GM12874 (cell line): ENCODE data around the gene VSTM1.

ENCODE experiments used
- CTCF ChIP-seq: IDR thresholded peaks from 2 replicates; pipeline ENCODE4 v1.5.1; 2011; ENCODE audit warnings: low read depth, mild to moderate bottlenecking, control low read depth, low read length, moderate library complexity; ENCODE audit not compliant: insufficient read depth

Gene VSTM1

GRCh38 chr19:54102421-54103169 is 38.9 kb upstream of the VSTM1 start, which contains the start of gene NDUFA3:
TSS of gene NDUFA3 (plus strand) at chr19:54102855. CDS start at chr19:54102879, 24 bp downstream.
- no peak for TF ChIP-seq CTCF

DNA sequence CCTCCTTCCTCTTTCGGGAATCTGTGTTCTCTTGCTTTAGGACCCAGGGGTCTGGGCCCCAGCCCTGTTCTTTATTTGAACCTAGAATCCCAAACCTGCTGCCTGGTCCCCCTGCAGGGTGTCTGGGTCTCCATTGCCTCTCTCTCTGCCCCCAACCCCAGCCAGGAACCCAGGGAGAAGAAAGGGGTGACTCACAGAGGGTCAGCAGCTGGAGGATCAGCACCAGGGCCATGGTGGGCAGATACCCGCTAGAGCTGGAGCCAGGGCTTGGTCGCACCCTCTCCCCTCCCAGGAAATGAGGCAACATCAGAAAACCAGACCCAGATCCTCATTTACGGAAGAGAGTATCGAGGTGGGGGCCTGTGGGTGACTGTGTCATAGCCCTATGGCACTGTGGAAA is 36.9 kb upstream of the VSTM1 start, which contains the start of gene OSCAR:
TSS of gene OSCAR (minus strand) at position 243 of the 400 bp plus-strand sequence. CDS start at position 232, 11 bp downstream.
- TF ChIP-seq CTCF = no peak

DNA sequence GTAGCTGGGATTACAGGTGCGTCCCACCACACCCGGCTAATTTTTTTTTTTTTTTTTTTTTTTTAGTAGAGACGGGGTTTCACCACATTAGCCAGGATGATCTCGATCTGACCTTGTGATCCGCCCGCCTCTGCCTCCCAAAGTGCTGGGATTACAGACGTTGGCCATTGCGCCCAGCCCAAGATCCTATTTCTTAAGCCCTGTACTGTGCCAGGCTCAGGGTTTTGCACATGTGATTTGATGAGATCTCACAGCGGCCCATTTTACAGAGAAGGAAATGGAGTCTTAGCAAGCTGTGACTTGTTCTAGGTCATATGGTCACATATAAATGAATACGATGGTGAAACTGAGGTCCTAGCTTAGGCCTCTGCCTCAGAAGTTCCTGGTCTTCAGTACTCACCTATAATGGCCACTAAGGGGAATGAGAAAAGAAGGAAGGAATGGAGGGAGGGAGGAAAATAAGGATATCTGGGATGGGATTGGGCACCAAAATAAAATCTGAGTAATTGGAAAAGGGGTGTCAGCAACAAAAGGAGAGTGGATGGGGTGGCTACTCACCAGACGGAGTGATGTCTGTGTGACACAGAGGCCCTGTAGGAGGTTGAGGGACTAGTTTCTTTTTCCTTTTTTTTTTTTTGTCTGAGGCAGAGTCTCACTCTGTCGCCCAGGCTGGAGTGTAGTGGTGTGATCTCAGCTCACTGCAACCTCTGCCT is 35.6 kb upstream of the VSTM1 start:
- TF ChIP-seq CTCF = no peak

- 0 out of 2 replicates have a peak, but pooled peaks have one; percentile 8 for TF ChIP-seq CTCF
Measured at GRCh38 chr19:54096617-54097106, 33.0 kb upstream of the VSTM1 start.

DNA sequence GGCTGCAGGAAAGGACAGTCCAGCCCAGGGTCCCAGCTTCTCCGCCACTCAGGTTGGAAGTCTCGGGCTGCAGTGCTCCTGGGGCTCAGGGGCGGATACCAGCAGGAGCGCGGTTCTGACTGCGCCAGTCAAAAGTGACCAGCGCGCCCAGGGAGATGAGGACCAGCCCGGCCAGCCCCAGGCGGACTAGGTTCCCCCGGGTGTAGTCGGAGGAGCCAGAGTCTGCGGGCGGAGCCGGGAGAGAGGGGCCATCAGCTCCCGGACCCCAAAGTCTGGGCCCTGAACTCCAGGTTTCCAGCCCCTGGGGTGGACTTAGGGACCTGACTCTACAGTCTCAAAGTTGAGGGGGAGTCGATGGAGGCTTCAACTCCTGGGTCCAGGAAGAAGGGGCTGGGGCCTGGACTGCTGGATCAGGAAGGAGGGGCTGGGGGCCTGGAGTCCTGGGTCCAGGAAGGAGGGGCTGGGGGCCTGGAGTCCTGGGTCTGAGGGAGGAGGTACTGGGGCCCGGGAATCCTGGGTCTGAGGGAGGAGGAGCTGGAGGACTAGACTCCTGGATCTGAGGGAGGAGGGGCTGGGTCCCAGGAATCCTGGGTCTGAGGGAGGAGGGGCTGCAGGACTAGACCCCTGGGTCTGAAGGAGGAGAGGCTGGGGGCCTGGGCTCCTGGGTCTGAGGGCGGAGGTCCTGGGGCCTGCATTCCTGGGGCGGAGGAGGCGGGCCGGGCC is 31.6 kb upstream of the VSTM1 start:
- TF ChIP-seq CTCF = no peak

DNA sequence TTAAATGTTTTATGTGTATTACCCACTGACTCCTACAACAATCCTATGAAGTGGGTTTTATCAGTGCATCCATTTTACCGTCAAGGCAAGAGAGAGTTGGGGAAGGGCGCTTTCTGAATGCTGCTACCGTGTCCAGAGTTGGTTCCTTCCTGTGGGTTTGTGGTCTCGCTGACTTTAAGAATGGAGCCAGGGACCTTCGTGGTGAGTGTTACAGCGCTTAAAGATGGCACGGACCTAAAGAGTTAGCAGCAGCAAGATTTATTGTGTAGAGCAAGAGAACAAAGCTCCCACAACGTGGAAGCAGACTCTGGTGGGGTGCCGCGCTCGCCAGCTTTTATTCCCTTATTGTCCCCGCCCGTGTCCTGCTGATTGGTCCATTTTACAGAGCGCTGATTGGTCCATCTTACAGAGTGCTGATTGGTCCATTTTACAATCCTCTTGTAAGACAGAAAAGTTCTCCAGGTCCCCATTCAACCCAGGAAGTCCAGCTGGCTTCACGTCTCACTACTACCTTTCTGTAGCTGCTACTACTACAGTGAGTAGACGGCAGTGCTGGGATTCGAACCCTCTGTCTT is 30.8 kb upstream of the VSTM1 start:
- TF ChIP-seq CTCF = no peak
